Liver (tissue), 9 donors: ENCODE results near the gene CARD8. TPM values are rescaled to one million over a fixed set of nuclear protein-coding genes. Genes with fewer than 3 reads are reported as not detected.

Source experiments
- DNase-seq: peaks from one replicate; pipeline ENCODE4 v3.0.0-alpha.2; 2017; ENCODE audit warnings: low spot score
- H3K27ac ChIP-seq, 2 donors: one replicate each; pipeline ENCODE4 v1.7.0; 2013; ENCODE audit warnings: inconsistent platforms in 2 of 2, low read length in 2 of 2, control low read depth in 1 of 2, low read depth in 1 of 2, mild to moderate bottlenecking in 1 of 2
- H3K27me3 ChIP-seq, 4 donors: one replicate each; pipeline versions ENCODE4 v1.6.1 to v1.7.0; 2013; ENCODE audit warnings: low read length in 3 of 4, inconsistent platforms in 1 of 4, mild to moderate bottlenecking in 1 of 4, moderate library complexity in 1 of 4; ENCODE audit not compliant: control insufficient read depth in 4 of 4, insufficient read depth in 4 of 4
- H3K36me3 ChIP-seq, 4 donors: one replicate each; pipeline versions ENCODE4 v1.6.1 to v1.7.0; 2013; ENCODE audit warnings: low read length in 3 of 4, mild to moderate bottlenecking in 3 of 4, low read depth in 1 of 4, moderate library complexity in 1 of 4; ENCODE audit not compliant: control insufficient read depth in 4 of 4, insufficient read depth in 3 of 4
- H3K4me1 ChIP-seq, 4 donors: one replicate each; pipeline versions ENCODE4 v1.6.1 to v1.7.0; 2013; ENCODE audit warnings: low read length in 3 of 4, mild to moderate bottlenecking in 3 of 4, moderate library complexity in 1 of 4; ENCODE audit not compliant: control insufficient read depth in 4 of 4, insufficient read depth in 4 of 4
- H3K4me3 ChIP-seq, 3 donors: one replicate each; pipeline versions ENCODE4 v1.6.1 to v1.7.0; 2013; ENCODE audit warnings: low read length in 3 of 3, control low read depth in 1 of 3, low read depth in 1 of 3, mild to moderate bottlenecking in 1 of 3
- H3K9ac ChIP-seq, 2 donors: one replicate each; pipeline ENCODE4 v1.7.0; 2013; ENCODE audit warnings: low read length in 2 of 2, mild to moderate bottlenecking in 2 of 2, moderate library complexity in 2 of 2, control low read depth in 1 of 2, low read depth in 1 of 2
- H3K9me3 ChIP-seq, 4 donors: one replicate each; pipeline versions ENCODE4 v1.6.1 to v1.7.0; 2013; ENCODE audit warnings: low read length in 3 of 4; ENCODE audit not compliant: control insufficient read depth in 4 of 4
- EGR1 ChIP-seq, 2 donors: IDR thresholded peaks; 2 replicates each; pipeline ENCODE4 v1.6.1; 2016 to 2018; ENCODE audit warnings: antibody characterized with exemption in 2 of 2, low read depth in 2 of 2
- FOXA1 ChIP-seq: IDR thresholded peaks from 2 replicates; pipeline ENCODE4 v1.6.1; 2016; ENCODE audit warnings: antibody characterized with exemption
- FOXA2 ChIP-seq: IDR thresholded peaks from 2 replicates; pipeline ENCODE4 v1.6.1; 2016; ENCODE audit warnings: antibody characterized with exemption
- GABPA ChIP-seq, 2 donors: IDR thresholded peaks in 1 of 2; conservative IDR thresholded peaks in 1 of 2; 2 replicates each; pipeline ENCODE4 v1.6.1; 2016; ENCODE audit warnings: antibody characterized with exemption in 2 of 2, mild to moderate bottlenecking in 1 of 2, moderate library complexity in 1 of 2
- HNF4G ChIP-seq: IDR thresholded peaks from 2 replicates; pipeline ENCODE4 v1.6.1; 2016; ENCODE audit warnings: antibody characterized with exemption
- NR2F2 ChIP-seq: IDR thresholded peaks from 2 replicates; pipeline ENCODE4 v1.6.1; 2016; ENCODE audit warnings: antibody characterized with exemption
- RAD21 ChIP-seq, 2 donors: IDR thresholded peaks; 2 replicates each; pipeline ENCODE4 v1.6.1; 2016; ENCODE audit warnings: antibody characterized with exemption in 2 of 2, mild to moderate bottlenecking in 2 of 2
- RXRA ChIP-seq, 2 donors: IDR thresholded peaks; 2 replicates each; pipeline ENCODE4 v1.6.1; 2017 to 2018; ENCODE audit warnings: antibody characterized with exemption in 2 of 2, mild to moderate bottlenecking in 1 of 2
- SP1 ChIP-seq: IDR thresholded peaks from 2 replicates; pipeline ENCODE4 v1.6.1; 2018; ENCODE audit warnings: antibody characterized with exemption, mild to moderate bottlenecking
- YY1 ChIP-seq: IDR thresholded peaks from 2 replicates; pipeline ENCODE4 v1.6.1; 2016; ENCODE audit warnings: antibody characterized with exemption, mild to moderate bottlenecking
- WGBS: extraction: QIAGEN DNeasy Blood & Tissue Kit; methylation state at CpG from one replicate; pipeline ENCODE4 v1.1.7; 2013; 5-methylcytosine and 5-hydroxymethylcytosine counted together
- polyA plus RNA-seq, 2 donors: library from polyadenylated mRNA; stranded (reverse) in 1 of 2; unstranded in 1 of 2; fragments of 200-250 nt in 1 of 2; fragments of >200 nt in 1 of 2; fragmentation: Nextera tagmentation in 1 of 2; extraction: Ambion mirVana in 1 of 2; gene quantifications; one replicate each; pipeline versions ENCODE4 v1.2.1 to v1.2.3, GENCODE V29; 2013 to 2015
- total RNA-seq, 2 donors: library from RNA; depleted of rRNA; stranded (reverse); fragments of >200 nt; gene quantifications; one replicate each; pipeline ENCODE4 v1.2.3, GENCODE V29; 2014
- TF ChIP-seq, protein P1 (sequence below): IDR thresholded peaks from 2 replicates; pipeline ENCODE4 v1.6.1; 2016; ENCODE audit warnings: antibody characterized with exemption, mild to moderate bottlenecking
- TF ChIP-seq, protein P2 (sequence below): fragments of 150-350 bp; IDR thresholded peaks from 2 replicates; pipeline ENCODE4 v1.5.1; 2017; ENCODE audit warnings: improper control_type of control experiment, low read depth, low read length; ENCODE audit not compliant: missing input control
- TF ChIP-seq, protein P3 (sequence below): IDR thresholded peaks from 2 replicates; pipeline ENCODE4 v1.6.1; 2016; ENCODE audit warnings: antibody characterized with exemption
- TF ChIP-seq, protein P4 (sequence below): IDR thresholded peaks from 2 replicates; pipeline ENCODE4 v1.6.1; 2016; ENCODE audit warnings: antibody characterized with exemption
- TF ChIP-seq, protein P5 (sequence below): IDR thresholded peaks from 2 replicates; pipeline ENCODE4 v1.6.1; 2016; ENCODE audit warnings: antibody characterized with exemption
- donor health status: healthy.
- donor health status: healthy.
- donor health status: healthy.
- donor health status: healthy.
- donor health status: healthy.

Gene CARD8
- total and polyA plus RNA-seq, 4 donors, result 9.4 to 36.3 (median 22.4) TPM

DNA sequence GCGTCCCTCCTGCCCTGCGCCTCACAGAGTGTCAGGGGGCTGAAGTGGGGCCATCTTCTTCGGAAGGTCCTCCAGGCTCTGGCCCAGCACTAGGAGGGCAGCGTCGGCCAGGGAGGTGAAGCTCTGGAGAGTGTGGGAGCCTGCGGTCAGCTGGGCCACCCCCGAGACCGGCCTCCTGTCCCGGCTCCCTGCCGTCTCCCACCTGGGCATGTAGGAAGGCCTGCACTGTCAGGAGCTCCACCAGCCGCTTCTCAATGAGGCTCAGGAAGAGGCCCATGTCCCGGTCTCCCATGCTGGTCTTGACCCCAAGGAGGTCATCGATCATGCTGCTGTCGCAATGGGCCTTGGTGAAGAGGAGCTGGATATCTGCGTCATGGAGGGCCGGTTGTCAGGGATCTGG is 42.3 kb upstream of the CARD8 start (continued):
- TF ChIP-seq EGR1 (IDR thresholded peaks at IDR 0.05; ENCODE audit: low read depth in 2 of 2) (no peak), NR2F2 (no peak)

DNA sequence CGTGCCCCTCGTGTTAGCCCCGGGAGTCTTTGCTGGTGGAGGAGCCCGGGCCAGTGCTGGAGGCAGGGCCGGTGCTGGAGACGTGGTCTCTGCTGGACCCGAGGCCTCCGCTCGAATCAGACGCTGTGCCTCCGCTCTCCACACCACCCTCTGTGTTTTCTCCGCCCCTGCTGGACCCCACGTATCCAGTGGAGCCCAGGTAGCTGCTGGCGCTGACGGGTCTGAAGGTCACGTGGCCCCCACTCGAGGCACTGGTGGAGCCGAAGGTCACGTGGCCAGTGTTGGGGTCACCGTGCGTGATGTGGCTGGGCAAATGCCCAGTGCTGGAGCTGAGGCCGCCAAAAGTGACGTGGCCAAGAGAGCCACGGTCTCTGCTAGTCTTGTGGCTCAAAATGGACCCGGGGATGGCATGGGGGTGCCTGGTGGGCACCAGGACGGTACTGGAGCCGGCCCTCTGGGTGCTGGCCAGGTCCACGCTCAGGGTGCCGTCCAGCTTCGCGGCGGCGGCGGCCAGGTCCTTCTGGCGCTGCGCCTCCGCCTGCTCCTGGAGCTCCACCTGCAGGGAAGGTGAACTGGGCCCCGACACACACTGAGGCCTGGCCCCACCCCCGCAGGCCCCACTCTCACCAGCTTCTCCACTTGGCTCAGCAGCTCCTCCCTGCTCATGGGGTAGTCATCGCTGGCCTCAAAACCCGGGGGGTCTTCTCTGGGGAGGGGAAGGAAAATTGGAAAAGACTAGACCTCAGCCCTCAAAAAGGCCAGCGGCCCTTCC is 41.4 kb upstream of the CARD8 start:
- TF ChIP-seq YY1, result no peak
- no peak for TF ChIP-seq SP1
- no peak for TF ChIP-seq NR2F2
- no peak for TF ChIP-seq FOXA1
- TF ChIP-seq RAD21 (IDR thresholded peaks at IDR 0.05), result no peak
- TF ChIP-seq GABPA (IDR thresholded peaks at IDR 0.05 in 1 of 2, conservative IDR thresholded peaks at IDR 0.05 in 1 of 2), result no peak
- TF ChIP-seq, protein P1, sequence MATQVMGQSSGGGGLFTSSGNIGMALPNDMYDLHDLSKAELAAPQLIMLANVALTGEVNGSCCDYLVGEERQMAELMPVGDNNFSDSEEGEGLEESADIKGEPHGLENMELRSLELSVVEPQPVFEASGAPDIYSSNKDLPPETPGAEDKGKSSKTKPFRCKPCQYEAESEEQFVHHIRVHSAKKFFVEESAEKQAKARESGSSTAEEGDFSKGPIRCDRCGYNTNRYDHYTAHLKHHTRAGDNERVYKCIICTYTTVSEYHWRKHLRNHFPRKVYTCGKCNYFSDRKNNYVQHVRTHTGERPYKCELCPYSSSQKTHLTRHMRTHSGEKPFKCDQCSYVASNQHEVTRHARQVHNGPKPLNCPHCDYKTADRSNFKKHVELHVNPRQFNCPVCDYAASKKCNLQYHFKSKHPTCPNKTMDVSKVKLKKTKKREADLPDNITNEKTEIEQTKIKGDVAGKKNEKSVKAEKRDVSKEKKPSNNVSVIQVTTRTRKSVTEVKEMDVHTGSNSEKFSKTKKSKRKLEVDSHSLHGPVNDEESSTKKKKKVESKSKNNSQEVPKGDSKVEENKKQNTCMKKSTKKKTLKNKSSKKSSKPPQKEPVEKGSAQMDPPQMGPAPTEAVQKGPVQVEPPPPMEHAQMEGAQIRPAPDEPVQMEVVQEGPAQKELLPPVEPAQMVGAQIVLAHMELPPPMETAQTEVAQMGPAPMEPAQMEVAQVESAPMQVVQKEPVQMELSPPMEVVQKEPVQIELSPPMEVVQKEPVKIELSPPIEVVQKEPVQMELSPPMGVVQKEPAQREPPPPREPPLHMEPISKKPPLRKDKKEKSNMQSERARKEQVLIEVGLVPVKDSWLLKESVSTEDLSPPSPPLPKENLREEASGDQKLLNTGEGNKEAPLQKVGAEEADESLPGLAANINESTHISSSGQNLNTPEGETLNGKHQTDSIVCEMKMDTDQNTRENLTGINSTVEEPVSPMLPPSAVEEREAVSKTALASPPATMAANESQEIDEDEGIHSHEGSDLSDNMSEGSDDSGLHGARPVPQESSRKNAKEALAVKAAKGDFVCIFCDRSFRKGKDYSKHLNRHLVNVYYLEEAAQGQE, result no peak
- TF ChIP-seq, protein P2, sequence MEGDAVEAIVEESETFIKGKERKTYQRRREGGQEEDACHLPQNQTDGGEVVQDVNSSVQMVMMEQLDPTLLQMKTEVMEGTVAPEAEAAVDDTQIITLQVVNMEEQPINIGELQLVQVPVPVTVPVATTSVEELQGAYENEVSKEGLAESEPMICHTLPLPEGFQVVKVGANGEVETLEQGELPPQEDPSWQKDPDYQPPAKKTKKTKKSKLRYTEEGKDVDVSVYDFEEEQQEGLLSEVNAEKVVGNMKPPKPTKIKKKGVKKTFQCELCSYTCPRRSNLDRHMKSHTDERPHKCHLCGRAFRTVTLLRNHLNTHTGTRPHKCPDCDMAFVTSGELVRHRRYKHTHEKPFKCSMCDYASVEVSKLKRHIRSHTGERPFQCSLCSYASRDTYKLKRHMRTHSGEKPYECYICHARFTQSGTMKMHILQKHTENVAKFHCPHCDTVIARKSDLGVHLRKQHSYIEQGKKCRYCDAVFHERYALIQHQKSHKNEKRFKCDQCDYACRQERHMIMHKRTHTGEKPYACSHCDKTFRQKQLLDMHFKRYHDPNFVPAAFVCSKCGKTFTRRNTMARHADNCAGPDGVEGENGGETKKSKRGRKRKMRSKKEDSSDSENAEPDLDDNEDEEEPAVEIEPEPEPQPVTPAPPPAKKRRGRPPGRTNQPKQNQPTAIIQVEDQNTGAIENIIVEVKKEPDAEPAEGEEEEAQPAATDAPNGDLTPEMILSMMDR, result no peak
- TF ChIP-seq, protein P3, sequence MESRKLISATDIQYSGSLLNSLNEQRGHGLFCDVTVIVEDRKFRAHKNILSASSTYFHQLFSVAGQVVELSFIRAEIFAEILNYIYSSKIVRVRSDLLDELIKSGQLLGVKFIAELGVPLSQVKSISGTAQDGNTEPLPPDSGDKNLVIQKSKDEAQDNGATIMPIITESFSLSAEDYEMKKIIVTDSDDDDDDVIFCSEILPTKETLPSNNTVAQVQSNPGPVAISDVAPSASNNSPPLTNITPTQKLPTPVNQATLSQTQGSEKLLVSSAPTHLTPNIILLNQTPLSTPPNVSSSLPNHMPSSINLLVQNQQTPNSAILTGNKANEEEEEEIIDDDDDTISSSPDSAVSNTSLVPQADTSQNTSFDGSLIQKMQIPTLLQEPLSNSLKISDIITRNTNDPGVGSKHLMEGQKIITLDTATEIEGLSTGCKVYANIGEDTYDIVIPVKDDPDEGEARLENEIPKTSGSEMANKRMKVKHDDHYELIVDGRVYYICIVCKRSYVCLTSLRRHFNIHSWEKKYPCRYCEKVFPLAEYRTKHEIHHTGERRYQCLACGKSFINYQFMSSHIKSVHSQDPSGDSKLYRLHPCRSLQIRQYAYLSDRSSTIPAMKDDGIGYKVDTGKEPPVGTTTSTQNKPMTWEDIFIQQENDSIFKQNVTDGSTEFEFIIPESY, result no peak
- TF ChIP-seq RXRA (IDR thresholded peaks at IDR 0.05), result no peak
- no peak for TF ChIP-seq FOXA2
- TF ChIP-seq EGR1 (IDR thresholded peaks at IDR 0.05; ENCODE audit: low read depth in 2 of 2), result no peak
- TF ChIP-seq, protein P4, sequence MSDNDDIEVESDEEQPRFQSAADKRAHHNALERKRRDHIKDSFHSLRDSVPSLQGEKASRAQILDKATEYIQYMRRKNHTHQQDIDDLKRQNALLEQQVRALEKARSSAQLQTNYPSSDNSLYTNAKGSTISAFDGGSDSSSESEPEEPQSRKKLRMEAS, result no peak
- TF ChIP-seq, protein P5, sequence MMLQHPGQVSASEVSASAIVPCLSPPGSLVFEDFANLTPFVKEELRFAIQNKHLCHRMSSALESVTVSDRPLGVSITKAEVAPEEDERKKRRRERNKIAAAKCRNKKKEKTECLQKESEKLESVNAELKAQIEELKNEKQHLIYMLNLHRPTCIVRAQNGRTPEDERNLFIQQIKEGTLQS, result no peak
- no peak for TF ChIP-seq HNF4G
- Histone ChIP-seq H3K27ac (no peak overlapping the region), H3K27me3 (peaks cover 0 to 5% (median 0%) of the 10 kb centered on the region in 4 donors), H3K9ac (no peak overlapping the region), H3K4me3 (no peak overlapping the region), H3K36me3 (no peaks in the 10 kb centered on the region), H3K9me3 (no peaks in the 10 kb centered on the region), H3K4me1 (no peaks in the 10 kb centered on the region)
- no peak for DNase-seq
- 84% methylated on average over 42 of the region's 42 CpGs for WGBS
